NB4 (cell line): Measurements from ENCODE around the gene PDGFD.

Experiments used
- DNase-seq: peaks from one replicate; pipeline ENCODE4 v3.0.0; 2010; ENCODE audit warnings: low read depth
- H3K4me3 ChIP-seq: one replicate; pipeline ENCODE4 v1.5.1; 2011; ENCODE audit warnings: mild to moderate bottlenecking, low read depth, low read length, moderate library complexity
- CTCF ChIP-seq: IDR thresholded peaks from one replicate; pipeline ENCODE4 v1.5.1; 2012; ENCODE audit warnings: low read depth, low read length
- MAX ChIP-seq: IDR thresholded peaks from 2 replicates; pipeline ENCODE4 v1.6.1; 2011; ENCODE audit warnings: low read depth, low read length
- MYC ChIP-seq: IDR thresholded peaks from 2 replicates; pipeline ENCODE4 v1.6.1; 2011; ENCODE audit warnings: low read depth, low read length
- POLR2A ChIP-seq: IDR thresholded peaks from 2 replicates; pipeline ENCODE4 v1.6.1; 2011; ENCODE audit warnings: mild to moderate bottlenecking; ENCODE audit not compliant: insufficient read length; ENCODE audit errors: extremely low read depth

Gene PDGFD

GRCh38 chr11:103928040-103928801 lies 235.7 kb downstream of the PDGFD start:
- TF ChIP-seq MYC = no peak
- no peak for TF ChIP-seq CTCF
- TF ChIP-seq POLR2A = no peak
- no peak for TF ChIP-seq MAX
- H3K4me3 ChIP-seq = no peak overlapping the region
- no peak for DNase-seq

GRCh38 chr11:103927535-103927934 lies 236.4 kb downstream of the PDGFD start:
- H3K4me3 ChIP-seq = no peak overlapping the region
- DNase-seq = peak; percentile 13
- TF ChIP-seq CTCF = no peak
- TF ChIP-seq POLR2A = no peak
- TF ChIP-seq MAX = no peak
- no peak for TF ChIP-seq MYC

GRCh38 chr11:103926990-103927389 lies 237.0 kb downstream of the PDGFD start:
- H3K4me3 ChIP-seq = no peak overlapping the region
- no peak for TF ChIP-seq MYC
- no peak for DNase-seq

GRCh38 chr11:103924166-103925013 lies 239.6 kb downstream of the PDGFD start:
- no peak for TF ChIP-seq MAX
- TF ChIP-seq MYC = no peak
- DNase-seq = no peak
- H3K4me3 ChIP-seq = no peak overlapping the region

GRCh38 chr11:103923451-103923931 lies 240.5 kb downstream of the PDGFD start:
- TF ChIP-seq CTCF (no peak), POLR2A (no peak), MYC (no peak), MAX (no peak)
- no peak for DNase-seq

GRCh38 chr11:103920933-103921332 lies 243.0 kb downstream of the PDGFD start:
- no peak for TF ChIP-seq MYC
- no peak for TF ChIP-seq POLR2A
- H3K4me3 ChIP-seq = no peak overlapping the region
- no peak for DNase-seq

More at GRCh38 chr11:103923451-103923931, 240.5 kb downstream of the PDGFD start:
- H3K4me3 ChIP-seq = no peak overlapping the region

GRCh38 chr11:103920449-103920848 lies 243.5 kb downstream of the PDGFD start:
- H3K4me3 ChIP-seq = no peak overlapping the region
- no peak for TF ChIP-seq MAX
- TF ChIP-seq MYC = no peak
- TF ChIP-seq POLR2A = no peak
- no peak for TF ChIP-seq CTCF
- no peak for DNase-seq
